Fibroblast of the aortic adventitia (primary cell): Measurements from ENCODE around the gene DUSP14. TPM values are rescaled to one million over a fixed set of nuclear protein-coding genes. Genes with fewer than 3 reads are reported as not detected.
A peak's percentile ranks its signal among the peaks of the same experiment; 100 is the strongest.

Experiments used
- DNase-seq: peaks from one replicate; pipeline ENCODE4 v3.0.0-alpha.2; 2010; ENCODE audit warnings: low read depth
- H3K4me3 ChIP-seq: 2 replicates; pipeline ENCODE4 v1.5.1; 2011; ENCODE audit warnings: low read depth, mild to moderate bottlenecking, control low read depth, low read length, moderate library complexity
- total RNA-seq: library from RNA; depleted of rRNA; stranded (reverse); fragments of >200 nt; gene quantifications from 2 replicates; pipeline ENCODE4 v1.2.3, GENCODE V29; 2012; ENCODE audit warnings: low replicate concordance
- TF ChIP-seq, protein P1 (sequence below): IDR thresholded peaks from 2 replicates; pipeline ENCODE4 v1.5.1; 2011; ENCODE audit warnings: mild to moderate bottlenecking, low read length, control low read depth, inconsistent platforms; ENCODE audit not compliant: insufficient read depth

The DUSP14 gene
- total RNA-seq, 1 donor = 52.8 TPM

DNA sequence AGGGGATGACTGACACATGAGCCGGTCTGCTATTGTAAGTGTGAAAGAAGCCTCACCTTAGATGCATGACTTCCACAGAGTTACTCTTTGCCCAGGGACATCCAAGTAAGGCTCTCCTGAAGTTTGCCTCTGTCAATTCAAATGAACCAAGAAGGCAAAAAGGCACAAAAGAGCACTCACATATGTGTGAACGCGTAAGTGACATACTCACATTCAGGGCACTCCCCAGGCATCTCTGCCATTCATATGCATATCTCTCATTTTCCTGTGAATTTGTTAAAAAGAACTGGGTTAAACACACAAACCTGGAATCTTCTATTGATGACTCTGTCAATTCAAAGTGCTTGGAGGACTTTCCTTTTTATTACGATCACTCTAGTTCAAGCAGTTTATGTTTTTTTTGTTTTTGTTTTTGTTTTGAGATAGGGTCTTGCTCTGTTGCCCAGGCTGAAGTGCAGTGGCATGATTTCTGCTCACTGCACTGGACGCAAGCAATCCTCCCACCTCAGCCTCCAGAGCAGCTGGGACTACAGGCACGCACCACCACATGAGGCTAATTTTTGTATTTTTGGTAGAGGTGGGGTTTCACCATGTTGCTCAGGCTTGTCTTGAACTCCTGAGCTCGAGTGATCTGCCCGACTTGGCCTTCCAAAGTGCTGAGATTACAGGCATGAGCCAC is 49.4 kb downstream of the DUSP14 start:
- no peak for DNase-seq
- H3K4me3 ChIP-seq = no peak overlapping the region
- TF ChIP-seq, protein P1, sequence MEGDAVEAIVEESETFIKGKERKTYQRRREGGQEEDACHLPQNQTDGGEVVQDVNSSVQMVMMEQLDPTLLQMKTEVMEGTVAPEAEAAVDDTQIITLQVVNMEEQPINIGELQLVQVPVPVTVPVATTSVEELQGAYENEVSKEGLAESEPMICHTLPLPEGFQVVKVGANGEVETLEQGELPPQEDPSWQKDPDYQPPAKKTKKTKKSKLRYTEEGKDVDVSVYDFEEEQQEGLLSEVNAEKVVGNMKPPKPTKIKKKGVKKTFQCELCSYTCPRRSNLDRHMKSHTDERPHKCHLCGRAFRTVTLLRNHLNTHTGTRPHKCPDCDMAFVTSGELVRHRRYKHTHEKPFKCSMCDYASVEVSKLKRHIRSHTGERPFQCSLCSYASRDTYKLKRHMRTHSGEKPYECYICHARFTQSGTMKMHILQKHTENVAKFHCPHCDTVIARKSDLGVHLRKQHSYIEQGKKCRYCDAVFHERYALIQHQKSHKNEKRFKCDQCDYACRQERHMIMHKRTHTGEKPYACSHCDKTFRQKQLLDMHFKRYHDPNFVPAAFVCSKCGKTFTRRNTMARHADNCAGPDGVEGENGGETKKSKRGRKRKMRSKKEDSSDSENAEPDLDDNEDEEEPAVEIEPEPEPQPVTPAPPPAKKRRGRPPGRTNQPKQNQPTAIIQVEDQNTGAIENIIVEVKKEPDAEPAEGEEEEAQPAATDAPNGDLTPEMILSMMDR = no peak

DNA sequence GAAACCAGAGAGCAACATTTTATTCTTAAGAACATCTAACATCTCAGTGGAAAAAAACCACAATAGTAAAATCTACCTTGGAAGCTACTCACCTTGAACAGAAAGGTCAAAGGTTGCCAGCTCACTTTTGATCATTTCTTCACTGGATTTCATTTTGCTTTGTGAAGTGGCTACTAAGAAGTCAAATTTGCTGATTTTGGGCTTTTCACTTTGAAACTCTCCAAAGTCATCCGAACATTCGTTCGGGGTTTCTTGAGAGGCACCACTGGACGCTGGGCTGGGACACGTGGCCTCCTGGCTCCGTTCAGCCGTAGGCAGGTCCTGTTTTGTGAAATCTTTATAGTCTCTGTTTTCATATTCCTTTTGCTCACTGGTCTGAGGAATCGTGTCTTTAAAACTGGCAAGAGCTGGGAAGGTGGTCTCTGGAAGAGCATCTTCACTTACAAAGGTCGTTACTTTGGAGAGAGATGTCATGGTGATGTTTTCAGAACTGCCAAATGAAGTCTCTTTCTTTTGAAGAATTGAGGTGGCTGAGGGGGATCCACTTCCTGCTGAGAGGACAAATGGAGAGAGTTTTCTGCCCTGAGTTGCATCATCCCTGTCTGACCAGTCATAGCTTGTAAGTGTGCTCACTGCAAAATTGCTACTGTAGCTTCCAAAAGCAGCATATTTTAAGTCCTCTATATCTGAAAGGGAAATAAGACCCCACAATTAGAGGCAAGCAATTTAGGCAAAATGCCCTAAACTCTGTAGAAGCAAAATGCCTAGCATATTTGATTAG is 52.4 kb downstream of the DUSP14 start:
- DNase-seq = peak; percentile 74
- no peak overlapping the region for H3K4me3 ChIP-seq
- TF ChIP-seq, protein P1 = no peak

DNA sequence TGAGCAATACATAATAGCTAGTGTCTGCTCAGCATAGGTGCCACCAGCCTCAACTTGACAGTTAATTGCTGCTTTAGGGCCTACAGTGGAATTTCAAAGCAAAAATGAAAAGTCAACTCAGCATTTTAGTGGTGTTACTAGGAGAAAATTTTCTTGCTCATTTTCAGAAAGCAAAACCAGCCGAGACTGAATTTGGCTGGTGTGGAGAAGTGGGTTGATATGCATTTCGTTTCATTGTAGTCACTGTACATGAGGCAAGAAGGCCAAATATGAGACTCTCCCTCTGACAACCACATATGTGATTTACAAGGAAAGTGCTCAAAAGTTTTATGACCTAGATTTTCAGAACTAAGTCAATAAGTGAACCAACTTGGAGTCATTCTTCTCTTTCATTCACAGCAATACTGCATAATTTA is 54.0 kb downstream of the DUSP14 start:
- H3K4me3 ChIP-seq = no peak overlapping the region
- TF ChIP-seq, protein P1 = no peak
- DNase-seq = no peak

DNA sequence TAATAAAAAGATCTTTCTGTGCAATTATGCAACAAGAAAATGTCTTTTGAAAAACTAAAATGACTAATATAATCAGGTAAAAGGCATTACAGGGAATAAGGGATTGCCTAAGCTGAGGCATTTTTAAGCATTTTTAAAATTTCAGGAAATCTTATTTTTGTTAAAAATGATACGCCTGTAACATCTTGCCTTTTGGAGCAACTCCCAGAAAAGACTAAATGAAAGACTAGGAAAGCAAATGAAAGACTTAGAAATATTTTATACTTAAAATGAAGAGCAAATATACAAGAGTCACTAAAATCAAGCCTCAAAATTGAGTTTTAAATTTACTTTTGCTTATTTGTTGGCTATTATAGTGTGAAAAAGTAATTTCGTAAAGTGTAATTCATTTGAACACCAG is 55.8 kb downstream of the DUSP14 start:
- no peak for DNase-seq
- no peak overlapping the region for H3K4me3 ChIP-seq
- TF ChIP-seq, protein P1 = no peak

DNA sequence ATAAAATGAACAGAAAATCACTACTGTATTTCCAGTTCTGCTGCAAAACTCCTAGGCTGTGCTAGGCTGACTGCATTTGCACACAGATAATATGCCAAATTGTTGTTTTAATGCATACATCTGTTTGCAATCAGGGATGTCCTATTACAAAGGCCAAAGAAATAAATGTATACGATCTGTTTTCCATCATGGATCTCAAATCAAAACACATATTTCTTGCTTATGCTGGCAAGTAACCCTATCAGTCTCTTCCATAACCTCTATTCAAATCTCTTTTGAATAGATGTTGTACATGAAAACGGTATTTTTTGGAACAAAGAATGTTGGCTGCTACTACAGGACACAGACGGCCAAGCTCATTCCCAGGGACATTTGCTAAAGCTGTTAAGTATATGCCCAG is 56.6 kb downstream of the DUSP14 start:
- H3K4me3 ChIP-seq = no peak overlapping the region
- TF ChIP-seq, protein P1 = no peak
- peak; percentile 20 for DNase-seq

DNA sequence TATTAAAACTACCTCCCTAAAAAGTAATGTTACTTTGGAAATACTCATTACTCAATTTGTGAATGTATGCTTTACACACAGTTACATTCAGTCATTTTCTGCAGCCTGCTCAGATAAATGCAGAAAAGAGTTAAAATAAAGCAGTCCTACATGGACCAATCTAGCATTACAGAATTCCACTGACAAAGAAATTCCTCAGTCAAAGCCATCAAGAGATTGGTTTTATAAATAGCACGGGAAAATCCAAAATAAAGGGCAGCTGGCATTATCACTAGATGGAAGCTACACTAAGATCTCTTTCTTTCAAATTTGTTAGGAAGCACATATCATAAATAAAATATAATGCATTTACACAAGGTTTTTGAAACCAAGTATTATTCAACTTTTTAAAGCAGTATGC is 58.3 kb downstream of the DUSP14 start:
- DNase-seq = no peak
- TF ChIP-seq, protein P1 = no peak
- no peak overlapping the region for H3K4me3 ChIP-seq

DNA sequence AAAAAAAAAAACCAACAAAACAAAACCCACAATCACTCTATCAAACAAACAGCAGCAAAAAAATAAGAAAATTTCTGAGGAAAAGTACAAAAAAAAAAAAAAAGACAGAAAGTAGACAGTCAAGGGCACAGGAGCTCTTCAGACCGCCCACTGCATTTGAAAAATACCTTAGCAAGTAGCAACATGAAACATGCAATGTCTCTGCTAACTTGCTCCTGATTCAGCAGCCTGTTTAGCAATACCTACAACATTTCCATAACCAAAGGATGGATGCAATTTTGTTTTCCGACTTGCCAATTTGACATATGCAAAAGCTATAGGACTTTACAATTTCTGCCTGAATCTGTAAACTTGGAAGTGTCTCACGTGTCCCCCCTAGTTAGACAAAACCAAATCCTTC is 62.1 kb downstream of the DUSP14 start:
- no peak overlapping the region for H3K4me3 ChIP-seq
- no peak for DNase-seq
- TF ChIP-seq, protein P1 = no peak
